ENCODE data around the gene LRRC58. TPM values are rescaled to one million over a fixed set of nuclear protein-coding genes. Genes with fewer than 3 reads are reported as not detected.

Gene LRRC58
- total and polyA plus RNA-seq, 2 of the 8 experiments (the other 6 are each of a cell fraction or from before 2014, with no cell fraction given) = 4.3 to 15.4 TPM

DNA sequence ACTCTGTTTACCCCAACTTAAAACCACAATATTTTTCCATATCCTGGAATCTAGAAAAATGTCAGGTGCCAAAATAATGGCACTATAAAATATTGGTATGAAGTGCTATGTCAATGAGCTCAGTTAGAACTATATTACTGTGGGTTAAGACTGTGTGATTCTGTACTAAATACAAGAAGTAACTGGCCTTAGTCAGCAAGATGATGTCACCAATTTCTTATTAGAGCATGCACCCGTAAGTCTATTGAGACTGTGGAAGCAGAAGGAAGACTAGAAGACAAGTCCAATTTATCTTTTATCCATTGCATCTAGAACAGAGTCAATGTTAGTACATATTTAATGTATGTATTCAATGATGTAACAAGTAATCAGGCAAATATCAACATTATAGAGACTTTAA is 25.0 kb downstream of the LRRC58 start:
- Histone ChIP-seq H3K36me3 (ENCODE audit: control insufficient read depth in 2 of 4, insufficient read depth in 4 of 4, low read length in 3 of 4) (no peaks in the 10 kb centered on the region), H2BK5ac (ENCODE audit: low read depth, low read length) (no peak overlapping the region), H2BK15ac (ENCODE audit: low read length) (no peak overlapping the region), H3K4me3 (ENCODE audit: extremely low read depth in 1 of 4, insufficient read depth in 2 of 4, low read depth in 3 of 4, low read length in 4 of 4) (no peak overlapping the region), H3K18ac (ENCODE audit: extremely low read depth, low read length) (no peak overlapping the region), H2BK12ac (ENCODE audit: low read depth, low read length) (no peak overlapping the region), H2BK120ac (replicated peaks; ENCODE audit: low read depth, low read length) (no peak overlapping the region), H3K23me2 (ENCODE audit: low read depth, low read length) (no peaks in the 10 kb centered on the region), H3K4me2 (ENCODE audit: insufficient read depth in 1 of 2, low read depth in 2 of 2, low read length in 2 of 2) (no peak overlapping the region), H3K27me3 (replicated peaks in 1 of 4; ENCODE audit: control insufficient read depth in 3 of 4, extremely low read depth in 1 of 4, insufficient read depth in 3 of 4, low read length in 3 of 4) (no peaks in the 10 kb centered on the region), H3K23ac (ENCODE audit: insufficient read length) (no peak overlapping the region), H4K91ac (replicated peaks; ENCODE audit: insufficient read length, low read length) (no peak overlapping the region), H3K14ac (ENCODE audit: insufficient read length) (no peak overlapping the region), H3K79me2 (ENCODE audit: control insufficient read depth in 1 of 2, insufficient read depth in 2 of 2, low read length in 2 of 2) (no peaks in the 10 kb centered on the region), H3K27ac (ENCODE audit: low read depth, low read length) (no peak overlapping the region), H3K9me3 (ENCODE audit: insufficient read depth in 2 of 2, low read depth in 1 of 2, low read length in 1 of 2) (no peaks in the 10 kb centered on the region), H2BK20ac (ENCODE audit: low read length) (no peak overlapping the region), H4K5ac (ENCODE audit: insufficient read length, low read depth, low read length) (no peak overlapping the region), H2AFZ (ENCODE audit: low read length) (no peak overlapping the region), H3K4ac (replicated peaks; ENCODE audit: insufficient read length, low read depth, low read length) (no peak overlapping the region), H4K20me1 (replicated peaks in 1 of 2; ENCODE audit: control insufficient read depth in 1 of 2, insufficient read depth in 2 of 2, low read length in 2 of 2) (no peaks in the 10 kb centered on the region), H3K79me1 (ENCODE audit: low read depth, low read length) (no peaks in the 10 kb centered on the region), H2AK5ac (ENCODE audit: low read depth, low read length) (no peak overlapping the region), H4K8ac (ENCODE audit: extremely low read depth, insufficient read depth, low read length) (no peak overlapping the region), H3K9ac (replicated peaks in 1 of 4; ENCODE audit: extremely low read depth in 1 of 4, low read depth in 3 of 4, low read length in 3 of 4) (no peak overlapping the region), H3K4me1 (replicated peaks in 1 of 4; ENCODE audit: control insufficient read depth in 3 of 4, insufficient read depth in 4 of 4, low read length in 3 of 4) (no peaks in the 10 kb centered on the region), H3K56ac (replicated peaks; ENCODE audit: insufficient read length, low read depth, low read length) (no peak overlapping the region)
- DNase-seq (ENCODE audit: low read depth in 1 of 2, low spot score in 2 of 2) (no peak), FAIRE-seq (no peak)
- CTCF ChIA-PET (ENCODE audit: partially characterized antibody) = no interaction called here
- WGBS, 2 experiments (ENCODE audit: extremely low coverage in 1 of 2, insufficient coverage in 1 of 2, insufficient read length in 1 of 2, insufficient replicate concordance in 2 of 2, low coverage in 1 of 2, low lambda C conversion rate in 2 of 2, missing lambda C conversion rate in 1 of 2) = 92% methylated on average over 1 of the region's 1 CpG; no CpG with 5 or more reads in 1 of the 2 experiments
- TF ChIP-seq SUZ12 (IDR thresholded peaks at IDR 0.05; ENCODE audit: low read length) = no peak
- no peak for TF ChIP-seq KDM1A (IDR thresholded peaks at IDR 0.05; ENCODE audit: borderline replicate concordance, low read length)
- no peak for TF ChIP-seq GTF2F1 (IDR thresholded peaks at IDR 0.05; ENCODE audit: borderline replicate concordance, low read depth, low read length)
- TF ChIP-seq SRF (IDR thresholded peaks at IDR 0.05; ENCODE audit: low read depth, low read length) = no peak
- TF ChIP-seq BACH1 (IDR thresholded peaks at IDR 0.05; ENCODE audit: low read length) = no peak
- no peak for TF ChIP-seq RNF2 (IDR thresholded peaks at IDR 0.05; ENCODE audit: borderline replicate concordance, low read depth, low read length, missing control alignments, poor library complexity, severe bottlenecking)
- POLR2A ChIA-PET (ENCODE audit: partially characterized antibody) = no interaction called here

Measured in H1 (cell line).